Heart left ventricle (tissue), 16 donors: Measurements from ENCODE around the gene SEMA4G. TPM values are rescaled to one million over a fixed set of nuclear protein-coding genes. Genes with fewer than 3 reads are reported as not detected.

ENCODE experiments used
- ATAC-seq, 4 donors: fragments of 200-7000 bp; cut with Tn5 transposase; one replicate each; pipeline ENCODE4 v1.9.1; 2020 to 2022; ENCODE audit warnings: moderate library complexity in 4 of 4, mild to moderate bottlenecking in 3 of 4, moderate number of reproducible peaks in 1 of 4
- DNase-seq, 5 donors: peaks; one replicate each; pipeline ENCODE4 v3.0.0-alpha.2; 2020
- H3K27ac ChIP-seq, 12 donors: fragments of 200-600 bp; sonication (generic) in 4 of 12; one replicate each; pipeline versions ENCODE4 v1.5.0 to v1.8.0; 2016 to 2022; ENCODE audit warnings: mild to moderate bottlenecking in 2 of 12
- H3K27me3 ChIP-seq, 9 donors: fragments of 200-600 bp; sonication (generic) in 2 of 9; one replicate each; pipeline versions ENCODE4 v1.5.1 to v1.8.0; 2016 to 2022; ENCODE audit warnings: mild to moderate bottlenecking in 3 of 9
- H3K36me3 ChIP-seq, 9 donors: fragments of 200-600 bp; sonication (generic) in 2 of 9; one replicate each; pipeline versions ENCODE4 v1.5.0 to v1.8.0; 2018 to 2022; ENCODE audit warnings: mild to moderate bottlenecking in 2 of 9
- H3K4me1 ChIP-seq, 12 donors: fragments of 200-600 bp; sonication (generic) in 4 of 12; one replicate each; pipeline versions ENCODE4 v1.5.0 to v1.8.0; 2016 to 2022; ENCODE audit warnings: mild to moderate bottlenecking in 3 of 12
- H3K4me3 ChIP-seq, 12 donors: fragments of 200-600 bp; sonication (generic) in 4 of 12; one replicate each; pipeline versions ENCODE4 v1.5.0 to v1.8.0; 2017 to 2022; ENCODE audit warnings: mild to moderate bottlenecking in 9 of 12, moderate library complexity in 4 of 12
- H3K9me3 ChIP-seq, 12 donors: fragments of 200-600 bp; sonication (generic) in 4 of 12; one replicate each; pipeline versions ENCODE4 v1.5.0 to v1.8.0; 2016 to 2022; ENCODE audit warnings: mild to moderate bottlenecking in 1 of 12
- POLR2A ChIP-seq, 2 donors: fragments of 450-650 bp; IDR thresholded peaks; one replicate each; pipeline ENCODE4 v1.6.1; 2017; ENCODE audit warnings: antibody characterized with exemption in 2 of 2, mild to moderate bottlenecking in 2 of 2, moderate library complexity in 2 of 2
- WGBS, 4 donors: extraction: QIAGEN DNeasy Blood & Tissue Kit in 2 of 4; methylation state at CpG; one replicate each; pipeline versions ENCODE4 v1.1.5 to v1.1.7; 2013 to 2018; 5-methylcytosine and 5-hydroxymethylcytosine counted together
- intact Hi-C, 10 donors: fragments of 100-400 bp; cut with DNase I; formaldehyde crosslinking; loops; one replicate each; pipeline versions ENCODE4 v1.11.1 to v1.14.2; 2022
- polyA plus RNA-seq, 2 donors: library from polyadenylated mRNA; stranded (reverse); fragments of 200-250 nt; gene quantifications; one replicate each; pipeline ENCODE4 v1.2.3, GENCODE V29; 2013
- total RNA-seq, 9 donors: library from RNA; depleted of rRNA in 2 of 9; stranded (reverse); fragments of >200 nt in 2 of 9; fragmentation: NEBNext Ultra II Directional in 3 of 9; extraction: Animal tissue kit (Norgen Biotek cat#: 25700) in 3 of 9; gene quantifications; one replicate each; pipeline versions ENCODE4 v1.1.0 to v1.2.4, GENCODE V29; 2016 to 2023
- TF ChIP-seq, protein P1 (sequence below), 12 donors: fragments of 200-600 bp; sonication (generic) in 4 of 12; IDR thresholded peaks; one replicate each; pipeline versions ENCODE4 v1.5.0 to v1.8.0; 2018 to 2022; ENCODE audit warnings: antibody characterized with exemption in 12 of 12, mild to moderate bottlenecking in 5 of 12
- donor health status: ischemic (EF 13 %, LVEDD 7.1; RV severe dilation, severe dysfunction).
- donor health status: healthy with polysubstance abuse.
- donor health status: DM: no; HTN: yes; CAD: no.
- donor health status: DM: no; HTN: no; CAD: no.
- donor health status: ischemic (EF 25% LVEDD 6.9; RV normal size, moderate dysfunction).
- donor health status: ischemic (EF 25% LVEDD 5.7; RV mildly dilated, moderate dysfunction).
- donor health status: healthy.
- donor health status: DM: yes; HTN: yes; CAD: no.
- donor health status: ischemic (EF 35%, LVEDD 5.7; RV mildly dilated, moderate dysfunction).
- donor health status: nonischemic (EF 11% LVEDD 7.7; RV severe dilation, severe dysfunction).
- donor health status: DM: yes; HTN: yes; CAD: no.
- donor health status: PGD.
- donor health status: ischemic (EF 29% LVEDD 5.4; RV normal size, mild dysfunction).
- donor health status: nonischemic (EF 23%, LVEDD 6.1; RV moderate dilation, normal function).

SEMA4G gene
- total and polyA plus RNA-seq, 11 donors: 0.22 to 1.8 (median 1.00) TPM

DNA sequence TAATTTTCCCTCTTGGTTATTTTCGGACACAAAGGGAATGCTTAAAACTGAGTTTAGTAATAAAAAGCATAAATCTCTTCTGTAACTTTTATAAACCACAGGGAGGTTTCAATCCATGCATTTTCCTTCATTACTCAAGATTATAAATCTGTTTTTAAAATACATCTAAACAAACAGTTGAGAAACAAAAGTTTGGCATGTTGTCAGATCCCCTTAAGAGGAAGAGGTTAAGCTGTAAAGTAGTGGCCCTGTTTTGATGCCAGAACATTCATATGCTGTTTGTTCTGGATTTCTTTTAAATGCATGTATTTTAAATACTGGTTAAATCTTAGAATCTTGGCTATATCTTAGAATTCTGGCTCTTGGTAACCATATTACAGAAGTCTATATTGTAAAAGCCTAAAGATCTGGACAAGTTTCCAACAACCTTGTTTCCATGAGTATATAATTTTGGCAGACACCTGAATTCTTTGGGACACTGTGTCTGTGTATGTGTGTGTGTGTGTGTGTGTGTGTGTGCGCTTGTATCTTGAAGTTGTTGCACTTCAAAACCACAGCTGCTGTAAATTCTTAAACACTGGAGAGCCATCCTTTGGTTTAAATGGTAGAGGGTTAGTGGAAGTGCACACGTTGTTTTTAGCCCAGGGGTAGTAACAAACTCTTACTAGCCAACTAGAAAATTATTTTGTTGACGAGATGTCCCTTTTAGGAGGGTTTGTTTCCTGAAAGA, 6.8 kb upstream of the SEMA4G start:
- 84 to 88% (median 85%) methylated on average over 4 of the region's 4 CpGs for WGBS, 4 donors
- Histone ChIP-seq H3K27ac (no peak overlapping the region), H3K4me3 (no peak overlapping the region), H3K27me3 (no peaks in the 10 kb centered on the region), H3K36me3 (peaks cover 0 to 94% (median 87%) of the 10 kb centered on the region in 9 donors), H3K9me3 (no peaks in the 10 kb centered on the region), H3K4me1 (no peaks in the 10 kb centered on the region)
- intact Hi-C loops: no loop called here
- ATAC-seq (no peak), DNase-seq (no peak)
- no peak for TF ChIP-seq POLR2A (IDR thresholded peaks at IDR 0.05)
- TF ChIP-seq, protein P1, sequence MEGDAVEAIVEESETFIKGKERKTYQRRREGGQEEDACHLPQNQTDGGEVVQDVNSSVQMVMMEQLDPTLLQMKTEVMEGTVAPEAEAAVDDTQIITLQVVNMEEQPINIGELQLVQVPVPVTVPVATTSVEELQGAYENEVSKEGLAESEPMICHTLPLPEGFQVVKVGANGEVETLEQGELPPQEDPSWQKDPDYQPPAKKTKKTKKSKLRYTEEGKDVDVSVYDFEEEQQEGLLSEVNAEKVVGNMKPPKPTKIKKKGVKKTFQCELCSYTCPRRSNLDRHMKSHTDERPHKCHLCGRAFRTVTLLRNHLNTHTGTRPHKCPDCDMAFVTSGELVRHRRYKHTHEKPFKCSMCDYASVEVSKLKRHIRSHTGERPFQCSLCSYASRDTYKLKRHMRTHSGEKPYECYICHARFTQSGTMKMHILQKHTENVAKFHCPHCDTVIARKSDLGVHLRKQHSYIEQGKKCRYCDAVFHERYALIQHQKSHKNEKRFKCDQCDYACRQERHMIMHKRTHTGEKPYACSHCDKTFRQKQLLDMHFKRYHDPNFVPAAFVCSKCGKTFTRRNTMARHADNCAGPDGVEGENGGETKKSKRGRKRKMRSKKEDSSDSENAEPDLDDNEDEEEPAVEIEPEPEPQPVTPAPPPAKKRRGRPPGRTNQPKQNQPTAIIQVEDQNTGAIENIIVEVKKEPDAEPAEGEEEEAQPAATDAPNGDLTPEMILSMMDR (IDR thresholded peaks at IDR 0.05): no peak

DNA sequence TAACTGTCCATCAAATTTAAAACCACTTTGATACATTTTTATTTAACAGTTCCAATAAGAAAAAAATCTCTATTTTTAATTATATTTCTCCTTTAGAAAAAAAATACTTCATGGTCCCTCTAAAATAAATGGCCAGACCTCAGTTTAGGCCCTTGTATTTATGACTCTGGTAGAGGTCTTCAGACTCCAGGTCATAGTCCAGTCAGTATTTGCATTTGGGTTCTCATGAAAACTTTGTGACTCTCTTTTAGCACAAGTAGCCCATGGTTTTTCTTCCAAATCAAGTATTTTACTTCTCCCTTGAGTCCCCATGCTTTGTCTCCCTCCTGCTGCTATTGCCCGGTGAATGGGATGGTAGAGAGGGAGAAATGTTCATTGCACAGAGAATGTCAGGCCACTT, 5.5 kb upstream of the SEMA4G start:
- no peak overlapping the region for H3K27ac ChIP-seq
- no peak for DNase-seq
- ATAC-seq: no peak
- H3K4me1 ChIP-seq: peaks cover 0 to 8% (median 4%) of the 10 kb centered on the region in 12 donors
- peaks cover 0 to 81% (median 74%) of the 10 kb centered on the region in 9 donors for H3K36me3 ChIP-seq
- intact Hi-C loops: no loop called here
- 87 to 100% (median 93%) methylated on average over 1 of the region's 1 CpG for WGBS, 4 donors
- H3K9me3 ChIP-seq: no peaks in the 10 kb centered on the region
- no peaks in the 10 kb centered on the region for H3K27me3 ChIP-seq
- TF ChIP-seq, protein P1 (IDR thresholded peaks at IDR 0.05): no peak
- no peak for TF ChIP-seq POLR2A (IDR thresholded peaks at IDR 0.05)
- no peak overlapping the region for H3K4me3 ChIP-seq

DNA sequence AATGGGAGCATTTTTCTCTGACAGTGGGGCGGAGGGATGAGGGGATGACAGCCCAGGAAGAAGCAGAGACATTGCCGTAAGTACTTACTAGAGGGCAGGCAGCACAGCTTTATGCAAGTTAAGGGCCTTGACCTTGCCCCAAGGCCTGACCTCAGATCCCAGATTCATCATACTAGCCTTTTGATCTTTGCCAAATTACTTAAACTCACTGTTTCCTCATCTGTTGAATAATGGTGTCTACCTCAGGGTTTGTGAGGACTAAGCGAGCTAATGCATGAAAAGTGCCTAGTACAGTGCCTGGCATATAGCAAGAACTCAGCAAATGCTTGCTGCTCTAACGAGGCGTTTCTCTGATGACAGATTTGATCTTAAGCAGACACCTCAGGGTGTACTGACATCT, 3.5 kb upstream of the SEMA4G start:
- DNase-seq (no peak), ATAC-seq (no peak)
- Histone ChIP-seq H3K36me3 (peaks cover 0 to 61% (median 54%) of the 10 kb centered on the region in 9 donors), H3K9me3 (no peaks in the 10 kb centered on the region), H3K27ac (no peak overlapping the region), H3K27me3 (peaks cover 0 to 5% (median 0%) of the 10 kb centered on the region in 9 donors), H3K4me1 (peaks cover 0 to 17% (median 14%) of the 10 kb centered on the region in 12 donors), H3K4me3 (no peak overlapping the region)
- WGBS, 4 donors: 53 to 68% (median 59%) methylated on average over 5 of the region's 5 CpGs
- TF ChIP-seq, protein P1 (IDR thresholded peaks at IDR 0.05): no peak
- intact Hi-C loops: no loop called here

DNA sequence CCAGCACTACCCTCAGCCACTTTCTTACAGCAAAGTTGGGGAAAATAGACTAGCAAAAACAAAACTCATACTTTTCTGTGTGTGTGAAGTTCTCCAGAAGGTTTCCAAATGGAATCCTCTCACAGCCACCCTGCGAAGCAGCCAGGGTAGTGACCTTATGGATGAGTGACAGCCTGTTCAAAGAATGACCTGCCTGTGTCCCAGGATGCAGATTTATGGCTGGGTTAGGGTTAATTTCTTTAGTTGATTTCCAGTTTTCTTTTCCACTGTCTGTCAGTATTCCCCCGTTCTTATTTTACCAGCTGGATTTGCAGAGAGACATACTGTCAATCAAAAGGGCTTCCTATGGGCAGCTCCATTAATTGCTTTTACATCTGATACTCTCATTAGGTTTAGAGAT, 2.4 kb upstream of the SEMA4G start:
- Histone ChIP-seq H3K4me3 (no peak overlapping the region), H3K9me3 (no peaks in the 10 kb centered on the region), H3K27me3 (peaks cover 0 to 5% (median 0%) of the 10 kb centered on the region in 9 donors), H3K4me1 (peaks cover 0 to 17% (median 14%) of the 10 kb centered on the region in 12 donors), H3K27ac (no peak overlapping the region), H3K36me3 (peaks cover 0 to 50% (median 44%) of the 10 kb centered on the region in 9 donors)
- DNase-seq: no peak
- no peak for ATAC-seq
- TF ChIP-seq POLR2A (IDR thresholded peaks at IDR 0.05): no peak
- TF ChIP-seq, protein P1 (IDR thresholded peaks at IDR 0.05): no peak
- intact Hi-C loops: no loop called here
- 69 to 75% (median 73%) methylated on average over 2 of the region's 2 CpGs for WGBS, 4 donors
